ENCODE results near the gene IGFLR1. TPM values are rescaled to one million over a fixed set of nuclear protein-coding genes. Genes with fewer than 3 reads are reported as not detected.
"Not testable (repeated sequence)": the region's sequence is repeated elsewhere in the genome, so short reads cannot be mapped to it uniquely, and the experiment has no call there.

The IGFLR1 gene
- polyA plus RNA-seq, 3 donors from 2014 or later = 94.6 to 116 (median 109) TPM

GRCh38 chr19:35696835-35697234 is 45.4 kb downstream of the IGFLR1 start:
- Mint-ChIP-seq H3K27ac (no peak overlapping the region), H3K27me3 (ENCODE audit: low read depth in 3 of 3) (peaks cover 0 to 3% (median 1%) of the 10 kb centered on the region in 3 donors), H3K36me3 (no peaks in the 10 kb centered on the region), H3K4me1 (no peaks in the 10 kb centered on the region), H3K4me3 (no peak overlapping the region), H3K9me3 (no peaks in the 10 kb centered on the region)
- DNase-seq = no peak

- no peaks in the 10 kb centered on the region for H3K4me1 Mint-ChIP-seq
- no peaks in the 10 kb centered on the region for H3K9me3 Mint-ChIP-seq
- peaks cover 0 to 1% (median 1%) of the 10 kb centered on the region in 3 donors for H3K27me3 Mint-ChIP-seq (ENCODE audit: low read depth in 3 of 3)
- no peaks in the 10 kb centered on the region for H3K36me3 Mint-ChIP-seq
- no peak overlapping the region for H3K27ac Mint-ChIP-seq
- no peak overlapping the region for H3K4me3 Mint-ChIP-seq
- no peak for DNase-seq
Measured at GRCh38 chr19:35695895-35696422, 46.3 kb downstream of the IGFLR1 start.

GRCh38 chr19:35693835-35694599 is 48.2 kb downstream of the IGFLR1 start:
- Mint-ChIP-seq H3K27me3 (ENCODE audit: low read depth in 3 of 3) (peaks cover 0 to 1% (median 0%) of the 10 kb centered on the region in 3 donors), H3K4me1 (no peaks in the 10 kb centered on the region), H3K4me3 (no peak overlapping the region), H3K36me3 (no peaks in the 10 kb centered on the region), H3K27ac (no peak overlapping the region), H3K9me3 (no peaks in the 10 kb centered on the region)
- peak; percentile 81 to 87 (median 83) for DNase-seq

- no peak for DNase-seq
- H3K27ac Mint-ChIP-seq = no peak overlapping the region
- no peak overlapping the region for H3K4me3 Mint-ChIP-seq
- H3K27me3 Mint-ChIP-seq (ENCODE audit: low read depth in 3 of 3) = peaks cover 0 to 1% (median 0%) of the 10 kb centered on the region in 3 donors
- no peaks in the 10 kb centered on the region for H3K36me3 Mint-ChIP-seq
- no peaks in the 10 kb centered on the region for H3K9me3 Mint-ChIP-seq
- H3K4me1 Mint-ChIP-seq = no peaks in the 10 kb centered on the region
Measured at GRCh38 chr19:35693422-35693821, 48.8 kb downstream of the IGFLR1 start.

- no peak overlapping the region for H3K27ac Mint-ChIP-seq
- no peaks in the 10 kb centered on the region for H3K4me1 Mint-ChIP-seq
- H3K27me3 Mint-ChIP-seq (ENCODE audit: low read depth in 3 of 3) = peaks cover 0 to 1% (median 0%) of the 10 kb centered on the region in 3 donors
- no peak for DNase-seq
- no peaks in the 10 kb centered on the region for H3K9me3 Mint-ChIP-seq
- H3K4me3 Mint-ChIP-seq = no peak overlapping the region
- H3K36me3 Mint-ChIP-seq = no peaks in the 10 kb centered on the region
Measured at GRCh38 chr19:35692010-35692409, 50.2 kb downstream of the IGFLR1 start.

- H3K27ac Mint-ChIP-seq; H3K36me3 Mint-ChIP-seq; H3K9me3 Mint-ChIP-seq; H3K4me3 Mint-ChIP-seq; H3K27me3 Mint-ChIP-seq (ENCODE audit: low read depth in 3 of 3); H3K4me1 Mint-ChIP-seq; DNase-seq: not testable (repeated sequence)
Measured at GRCh38 chr19:35691106-35691505, 51.1 kb downstream of the IGFLR1 start.

GRCh38 chr19:35689836-35690235 is 52.4 kb downstream of the IGFLR1 start:
- H3K27me3 Mint-ChIP-seq (ENCODE audit: low read depth in 3 of 3) = peaks cover 0 to 2% (median 1%) of the 10 kb centered on the region in 3 donors
- no peaks in the 10 kb centered on the region for H3K9me3 Mint-ChIP-seq
- H3K36me3 Mint-ChIP-seq = no peaks in the 10 kb centered on the region
- no peak for DNase-seq
- H3K27ac Mint-ChIP-seq = no peak overlapping the region
- H3K4me3 Mint-ChIP-seq = no peak overlapping the region
- H3K4me1 Mint-ChIP-seq = no peaks in the 10 kb centered on the region

Other genes with a start within 250 kb of the IGFLR1 start
- 10 to 100 TPM in 2 of 3 donors, 1 to 10 TPM in 1; 5.0 to 24.5 (median 20.3) TPM for gene DMKN, start 228.8 kb downstream of the IGFLR1 start, polyA plus RNA-seq
- gene SBSN, start 214.1 kb downstream of the IGFLR1 start, polyA plus RNA-seq = not detected
- gene GAPDHS, start 209.0 kb downstream of the IGFLR1 start, polyA plus RNA-seq = not detected
- 100 to 1,000 TPM; 117 to 184 (median 151) TPM for gene TMEM147, start 196.8 kb downstream of the IGFLR1 start, polyA plus RNA-seq
- gene ATP4A, start 178.8 kb downstream of the IGFLR1 start, polyA plus RNA-seq = not detected
- not detected for gene PMIS2, start 156.3 kb downstream of the IGFLR1 start, polyA plus RNA-seq
- gene HAUS5, start 129.7 kb downstream of the IGFLR1 start, polyA plus RNA-seq = 1 to 10 TPM in 2 of 3 donors, under 1 TPM in 1; 0.98 to 7.5 (median 6.0) TPM
- gene RBM42, start 113.4 kb downstream of the IGFLR1 start, polyA plus RNA-seq = 10 to 100 TPM; 51.4 to 91.8 (median 72.7) TPM
- under 1 TPM; 0.55 to 0.79 (median 0.68) TPM for gene ETV2, start 100.7 kb downstream of the IGFLR1 start, polyA plus RNA-seq
- 1,000 to 10,000 TPM in 1 of 3 donors, 100 to 1,000 TPM in 2; 711 to 1,050 (median 736) TPM for gene COX6B1, start 94.1 kb downstream of the IGFLR1 start, polyA plus RNA-seq
- gene UPK1A, start 75.9 kb downstream of the IGFLR1 start, polyA plus RNA-seq = not detected
- gene ZBTB32, start 37.9 kb downstream of the IGFLR1 start, polyA plus RNA-seq = not detected
- 1 to 10 TPM in 1 of 3 donors, under 1 TPM in 1, not detected in 1; 0.30 to 1.8 TPM for gene KMT2B, start 24.4 kb downstream of the IGFLR1 start, polyA plus RNA-seq
- 10 to 100 TPM; 11.8 to 21.4 (median 15.8) TPM for gene U2AF1L4, start 3.0 kb upstream of the IGFLR1 start, polyA plus RNA-seq
- gene PSENEN, start 3.2 kb upstream of the IGFLR1 start, polyA plus RNA-seq = 100 to 1,000 TPM; 127 to 149 (median 129) TPM
- gene LIN37, start 6.1 kb upstream of the IGFLR1 start, polyA plus RNA-seq = 10 to 100 TPM in 2 of 3 donors, 1 to 10 TPM in 1; 9.7 to 15.2 (median 12.6) TPM
- gene HSPB6, start 14.6 kb upstream of the IGFLR1 start, polyA plus RNA-seq = not detected
- 1 to 10 TPM; 1.2 to 7.8 (median 2.2) TPM for gene PROSER3, start 15.7 kb upstream of the IGFLR1 start, polyA plus RNA-seq
- under 1 TPM in 1 of 3 donors, not detected in 2; 0.37 TPM for gene ARHGAP33, start 33.1 kb upstream of the IGFLR1 start, polyA plus RNA-seq
- gene PRODH2, start 70.4 kb upstream of the IGFLR1 start, polyA plus RNA-seq = not detected
- gene NPHS1, start 110.1 kb upstream of the IGFLR1 start, polyA plus RNA-seq = not detected
- under 1 TPM in 1 of 3 donors, not detected in 2; 0.19 TPM for gene KIRREL2, start 114.5 kb upstream of the IGFLR1 start, polyA plus RNA-seq
- gene APLP1, start 126.1 kb upstream of the IGFLR1 start, polyA plus RNA-seq = under 1 TPM in 1 of 3 donors, not detected in 2; 0.72 TPM
- gene NFKBID, start 158.1 kb upstream of the IGFLR1 start, polyA plus RNA-seq = 1 to 10 TPM; 2.7 to 8.0 (median 2.9) TPM
- gene HCST, start 160.1 kb upstream of the IGFLR1 start, polyA plus RNA-seq = 1,000 to 10,000 TPM; 1,885 to 2,801 (median 2,654) TPM
- 1,000 to 10,000 TPM; 2,771 to 3,312 (median 2,871) TPM for gene TYROBP, start 165.8 kb upstream of the IGFLR1 start, polyA plus RNA-seq
- gene LRFN3, start 193.9 kb upstream of the IGFLR1 start, polyA plus RNA-seq = under 1 TPM; 0.17 to 0.62 (median 0.32) TPM

Data from immature natural killer cell (primary cell).